Fibroblast of mammary gland (primary cell): Measurements from ENCODE around the gene KRT14.
A peak's percentile ranks its signal among the peaks of the same experiment; 100 is the strongest.

Source experiments
- DNase-seq: peaks from one replicate; pipeline ENCODE4 v3.0.0-alpha.2; 2010; ENCODE audit warnings: low read depth
- H3K4me3 ChIP-seq: 2 replicates; pipeline ENCODE4 v1.5.1; 2011; ENCODE audit warnings: low read depth, mild to moderate bottlenecking, low read length, moderate library complexity; ENCODE audit not compliant: control insufficient read depth
- CTCF ChIP-seq: conservative IDR thresholded peaks from 2 replicates; pipeline ENCODE4 v1.5.1; 2011; ENCODE audit warnings: low read depth, low read length, inconsistent platforms; ENCODE audit not compliant: control insufficient read depth, insufficient read depth

The KRT14 gene

GRCh38 chr17:41556931-41557330 lies 29.8 kb downstream of the KRT14 start:
- DNase-seq = no peak

GRCh38 chr17:41556306-41556705 lies 30.4 kb downstream of the KRT14 start:
- no peak for TF ChIP-seq CTCF
- DNase-seq = no peak
- H3K4me3 ChIP-seq = no peak overlapping the region

More at GRCh38 chr17:41556931-41557330, 29.8 kb downstream of the KRT14 start:
- TF ChIP-seq CTCF = no peak
- H3K4me3 ChIP-seq = no peak overlapping the region

GRCh38 chr17:41555105-41555887 lies 31.4 kb downstream of the KRT14 start:
- H3K4me3 ChIP-seq = no peak overlapping the region
- DNase-seq = peak; percentile 25
- TF ChIP-seq CTCF = no peak

- H3K4me3 ChIP-seq = no peak overlapping the region
- no peak for TF ChIP-seq CTCF
- DNase-seq = peak; percentile 26
Observed at GRCh38 chr17:41553987-41554680, 32.6 kb downstream of the KRT14 start.

GRCh38 chr17:41553176-41553575 lies 33.5 kb downstream of the KRT14 start:
- DNase-seq = peak; percentile 56
- no peak overlapping the region for H3K4me3 ChIP-seq
- no peak for TF ChIP-seq CTCF

- H3K4me3 ChIP-seq = no peak overlapping the region
- DNase-seq = no peak
- TF ChIP-seq CTCF = no peak
Observed at GRCh38 chr17:41552455-41552854, 34.2 kb downstream of the KRT14 start.
